GM18870 (cell line): Measurements from ENCODE around the gene CCL1.
"Not testable (repeated sequence)": the region's sequence is repeated elsewhere in the genome, so short reads cannot be mapped to it uniquely, and the experiment has no call there.

Experiments used
- ATAC-seq: cut with Tn5 transposase; IDR thresholded peaks from one replicate; pipeline ENCODE4 v1.9.1; 2021; ENCODE audit warnings: moderate library complexity; ENCODE audit not compliant: unreplicated experiment

Gene CCL1

DNA sequence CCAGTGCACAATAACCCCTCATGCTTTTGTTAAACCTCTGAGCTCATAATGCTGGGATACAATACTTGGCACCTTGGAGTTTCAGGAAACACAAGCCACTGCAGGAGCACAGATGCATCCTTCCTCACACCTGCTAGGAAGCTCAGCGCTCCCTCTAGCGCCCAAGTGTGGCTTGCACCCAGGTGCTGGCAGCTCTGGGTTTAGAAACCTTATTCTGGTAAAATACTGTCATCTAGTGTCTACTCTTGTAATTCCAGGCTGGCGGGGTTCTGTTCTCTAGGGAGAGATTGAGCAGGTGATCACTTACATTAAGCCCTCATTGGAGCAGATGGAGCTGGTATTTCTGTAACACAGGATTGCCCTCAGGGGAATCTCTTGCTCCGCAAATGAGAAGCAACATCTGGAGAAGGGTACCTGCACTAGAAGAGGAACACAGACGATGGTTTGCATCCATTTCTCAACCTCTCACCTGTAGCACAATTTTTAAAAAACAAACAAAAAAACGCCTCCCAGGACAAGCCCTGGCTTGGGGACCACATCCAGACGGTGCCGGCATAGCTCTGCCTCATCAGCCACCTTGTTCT, 1.5 kb downstream of the CCL1 start:
- ATAC-seq = no peak

DNA sequence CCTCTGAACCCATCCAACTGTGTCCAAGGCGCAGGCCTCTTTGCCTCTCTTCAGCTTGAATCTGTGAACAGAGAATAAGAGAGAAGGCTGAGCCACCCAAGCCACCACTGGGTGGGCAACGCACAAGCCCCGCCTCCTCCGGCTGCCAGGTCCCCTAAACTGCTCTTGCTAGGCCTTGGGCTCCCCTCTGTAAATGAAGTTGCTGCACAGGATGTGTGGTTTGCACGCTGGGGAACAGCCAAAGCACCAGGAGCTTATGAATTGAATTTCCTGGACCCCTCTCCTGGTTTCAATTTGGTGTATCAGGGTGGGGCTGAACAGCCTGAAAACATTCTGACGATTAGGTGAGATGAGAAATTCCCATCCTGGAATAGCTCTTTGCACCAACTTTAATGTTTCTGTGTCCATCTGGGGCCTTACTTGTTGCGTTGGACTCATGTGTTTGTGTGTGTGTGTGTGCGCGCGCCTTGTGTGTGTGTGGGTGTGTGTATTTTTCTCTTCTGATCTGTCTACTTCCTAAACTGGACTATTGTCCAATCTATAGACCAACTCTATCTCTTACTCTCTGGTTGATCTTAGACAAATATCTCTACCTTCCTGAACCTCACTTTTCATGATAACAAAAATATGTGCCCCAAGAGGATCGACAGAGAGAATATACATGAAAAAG, 2.3 kb downstream of the CCL1 start:
- no peak for ATAC-seq

DNA sequence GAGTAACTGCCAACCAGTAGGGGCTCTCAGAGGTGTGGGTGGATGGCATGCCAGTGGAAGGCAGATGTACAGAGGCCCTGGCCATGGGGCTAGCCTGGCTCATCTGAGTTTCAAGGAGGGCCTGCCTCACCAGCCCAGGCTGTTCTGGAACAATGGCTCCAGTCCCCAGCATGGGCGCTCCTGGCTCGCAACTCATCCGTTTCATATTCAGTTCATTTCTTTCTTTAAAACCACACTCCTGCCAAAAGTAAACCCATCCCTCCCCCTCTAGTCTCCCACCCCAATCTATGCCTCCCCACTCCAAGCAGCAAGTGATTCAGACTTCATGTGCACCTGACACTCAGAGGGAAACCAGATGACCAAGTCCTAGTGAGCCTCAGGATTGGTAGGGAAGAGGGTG, 4.4 kb downstream of the CCL1 start:
- no peak for ATAC-seq

DNA sequence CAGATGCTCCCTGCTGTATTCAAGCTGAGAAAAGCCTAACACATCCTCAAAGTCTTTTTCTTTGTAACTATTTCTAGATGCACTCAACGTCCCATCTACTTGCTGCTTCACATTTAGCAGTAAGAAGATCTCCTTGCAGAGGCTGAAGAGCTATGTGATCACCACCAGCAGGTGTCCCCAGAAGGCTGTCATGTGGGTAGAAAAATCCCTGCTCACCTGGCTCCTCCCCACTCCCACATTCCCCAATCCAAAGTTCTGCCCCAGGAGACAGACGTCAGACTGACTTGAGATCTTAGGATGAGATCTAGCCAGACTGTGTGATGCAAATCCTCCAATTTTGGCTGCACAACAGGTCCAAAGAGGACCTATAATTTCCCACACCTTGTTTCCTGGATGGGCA, 5.6 kb downstream of the CCL1 start:
- ATAC-seq = no peak

DNA sequence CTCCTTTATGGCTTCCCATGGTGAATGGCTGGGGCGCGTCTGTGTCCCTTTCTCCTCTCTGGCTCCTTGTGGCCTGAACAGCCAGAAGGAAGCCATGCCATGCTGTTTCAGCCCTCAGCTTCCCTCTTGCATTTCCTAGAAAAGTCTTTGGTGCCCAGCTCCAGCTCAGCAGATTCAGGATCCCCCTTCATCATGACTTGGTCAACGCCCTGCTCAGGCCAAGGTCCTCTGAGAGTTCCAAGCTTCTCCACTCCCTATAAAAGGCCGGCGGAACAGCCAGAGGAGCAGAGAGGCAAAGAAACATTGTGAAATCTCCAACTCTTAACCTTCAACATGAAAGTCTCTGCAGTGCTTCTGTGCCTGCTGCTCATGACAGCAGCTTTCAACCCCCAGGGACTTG, 6.8 kb downstream of the CCL1 start, which contains the start of gene CCL13:
TSS of gene CCL13 (plus strand) at position 287 of the 400 bp plus-strand sequence. CDS start at position 334, 47 bp downstream.
- no peak for ATAC-seq

DNA sequence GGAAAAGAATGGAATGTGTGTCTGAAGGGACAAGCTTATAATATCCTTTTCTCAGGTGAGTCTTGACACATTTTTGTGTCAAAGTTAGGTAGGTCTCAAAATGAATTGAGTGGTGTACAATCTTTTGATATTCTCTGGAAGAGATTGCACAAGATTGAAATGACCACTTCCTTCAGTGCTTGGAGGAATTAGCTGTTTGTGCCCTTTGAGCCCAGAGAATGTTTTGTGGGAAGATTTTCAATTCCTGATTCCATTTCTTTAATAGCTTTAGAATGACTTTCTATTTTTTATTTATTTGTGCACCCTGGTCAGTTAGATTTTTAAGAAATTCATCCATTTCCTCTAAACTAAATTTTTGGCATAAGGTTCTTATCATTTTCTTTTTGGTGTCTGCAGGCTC, 8.4 kb downstream of the CCL1 start:
- no peak for ATAC-seq

DNA sequence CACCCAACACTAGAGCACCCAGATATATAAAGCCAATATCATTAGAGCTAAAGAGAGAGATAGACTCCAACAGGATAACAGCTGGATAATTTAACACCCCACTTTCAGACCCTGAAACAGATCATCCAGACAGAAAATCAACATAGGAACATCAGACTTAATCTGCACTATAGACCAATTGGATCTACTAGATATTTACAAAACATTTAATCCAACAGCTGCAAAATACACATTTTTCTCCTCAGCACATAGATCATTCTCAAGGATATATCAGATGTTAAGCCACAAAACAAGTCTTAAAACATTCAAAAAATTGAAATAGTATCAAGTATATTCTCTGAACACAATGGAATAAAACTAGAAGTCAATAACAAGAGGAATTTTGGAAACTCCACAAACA, 10.8 kb downstream of the CCL1 start:
- ATAC-seq = no peak

DNA sequence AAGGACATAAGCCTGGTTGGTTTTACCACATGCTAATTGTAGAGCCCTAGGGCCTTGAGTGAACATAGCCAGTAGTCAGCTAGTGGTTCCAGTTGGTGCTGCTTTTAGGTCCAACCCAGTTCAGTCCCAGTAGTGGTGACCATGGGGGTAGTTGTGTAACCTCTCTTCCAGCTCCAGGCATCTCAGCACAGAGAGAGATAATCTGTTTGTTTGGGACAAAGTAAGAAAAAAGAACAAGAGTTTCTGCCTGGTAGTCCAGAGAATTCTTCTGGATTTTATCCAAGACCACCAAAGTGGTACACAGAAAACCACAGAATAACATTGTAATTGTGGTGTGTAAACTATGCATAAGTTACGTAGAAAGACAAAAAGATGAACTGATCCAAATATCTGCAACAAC, 11.9 kb downstream of the CCL1 start:
- ATAC-seq = no peak

DNA sequence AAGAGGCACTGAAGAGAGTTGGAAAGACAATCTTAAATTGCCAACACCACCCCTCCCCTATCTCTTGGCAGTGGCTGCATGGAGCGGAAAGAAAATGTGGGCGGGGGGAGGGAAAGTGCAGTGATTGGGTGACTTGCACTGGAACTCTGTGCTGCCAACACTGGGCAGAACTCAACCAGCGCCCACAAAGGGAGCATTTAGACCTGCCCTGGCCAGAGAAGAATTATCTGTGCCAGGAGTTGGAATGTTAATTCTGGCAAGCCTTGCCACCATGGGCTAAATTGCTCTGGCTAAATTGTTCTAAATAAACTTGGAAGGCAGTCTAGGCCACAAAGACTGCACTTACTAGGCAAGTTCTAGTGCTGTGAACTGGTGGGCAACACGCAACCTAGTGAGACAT, 13.3 kb downstream of the CCL1 start:
- no peak for ATAC-seq

DNA sequence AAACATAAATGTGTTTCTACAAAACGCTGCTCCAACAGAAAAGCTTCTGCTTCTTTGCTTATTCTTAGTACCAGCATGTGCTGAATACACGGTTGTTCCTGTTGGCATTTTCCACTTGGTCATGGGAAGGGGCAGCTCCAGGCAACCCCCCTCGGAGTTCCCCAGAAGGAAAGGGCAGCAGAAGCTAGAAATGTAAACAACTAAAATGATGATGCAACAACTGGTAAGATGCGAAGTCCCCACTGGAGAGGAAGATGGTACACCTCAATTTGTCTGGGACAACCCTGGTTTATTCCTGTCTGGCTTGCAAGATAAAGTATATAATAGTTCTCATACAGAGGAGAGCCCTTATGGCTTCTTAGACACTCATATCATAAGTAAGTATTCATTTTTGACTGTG, 16.0 kb downstream of the CCL1 start:
- ATAC-seq = no peak

DNA sequence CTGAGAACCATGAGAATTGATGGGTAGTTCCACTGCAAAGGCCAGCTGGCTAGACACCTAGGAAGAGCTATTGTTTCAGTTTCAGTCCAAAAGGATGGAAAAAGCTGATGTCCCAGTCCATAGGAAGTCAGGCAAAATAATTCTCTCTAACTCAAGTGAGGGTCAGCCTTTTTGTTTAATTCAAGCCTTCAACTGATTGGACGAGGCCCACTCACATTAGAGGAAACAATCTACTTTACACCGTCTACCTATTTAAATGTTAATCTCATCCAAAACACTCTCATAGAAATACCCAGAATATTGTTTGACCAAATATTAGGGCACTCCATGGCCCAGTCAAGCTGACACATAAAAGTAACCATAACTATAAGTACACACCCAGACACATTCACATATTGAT, 21.1 kb downstream of the CCL1 start:
- ATAC-seq = no peak

DNA sequence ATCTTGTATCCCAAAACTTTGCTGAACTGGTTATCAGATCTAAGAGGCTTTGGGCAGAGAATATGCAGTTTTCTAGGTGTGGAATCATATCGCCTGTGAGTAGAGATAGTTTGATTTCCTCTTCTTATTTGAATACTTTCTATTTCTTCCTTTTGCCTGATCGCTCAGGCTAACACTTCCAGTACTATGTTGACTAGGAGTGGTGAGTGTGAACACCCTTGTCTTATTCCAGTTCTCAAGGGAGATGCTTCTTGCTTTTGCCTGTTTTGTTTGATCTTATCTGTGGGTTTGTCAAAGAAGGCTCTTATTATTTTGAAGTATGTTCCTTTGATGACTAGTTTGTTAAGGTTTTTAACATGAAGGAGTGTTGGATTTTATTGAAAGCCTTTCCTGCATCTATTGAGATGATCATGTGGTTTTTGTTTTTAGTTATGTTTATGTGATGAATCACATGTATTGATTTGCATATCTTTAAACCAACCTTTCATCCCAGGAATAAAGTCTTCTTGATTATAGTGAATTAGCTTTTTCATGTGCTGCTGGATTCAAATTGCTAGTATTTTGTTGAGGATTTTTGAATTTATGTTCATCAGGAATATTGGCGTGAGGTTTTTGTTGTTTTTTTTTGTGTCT, 23.8 kb downstream of the CCL1 start:
- no peak for ATAC-seq

DNA sequence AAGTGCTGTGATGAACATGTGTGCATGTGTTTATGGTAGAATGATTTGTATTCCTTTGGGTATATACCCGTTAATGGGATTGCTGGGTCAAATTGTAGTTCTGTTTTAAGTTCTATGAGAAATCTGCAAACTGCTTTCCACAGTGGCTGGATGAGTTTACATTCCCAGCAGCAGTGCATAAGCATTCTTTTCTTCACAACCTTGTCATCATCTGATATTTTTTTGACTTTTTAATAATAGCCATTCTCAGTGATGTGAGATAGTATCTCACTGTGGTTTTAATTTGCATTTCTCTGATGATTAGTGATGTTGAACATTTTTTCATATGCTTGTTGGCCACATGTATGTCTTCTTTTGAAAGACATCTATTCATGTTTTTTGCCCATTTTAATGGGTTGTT, 25.3 kb downstream of the CCL1 start:
- no peak for ATAC-seq

DNA sequence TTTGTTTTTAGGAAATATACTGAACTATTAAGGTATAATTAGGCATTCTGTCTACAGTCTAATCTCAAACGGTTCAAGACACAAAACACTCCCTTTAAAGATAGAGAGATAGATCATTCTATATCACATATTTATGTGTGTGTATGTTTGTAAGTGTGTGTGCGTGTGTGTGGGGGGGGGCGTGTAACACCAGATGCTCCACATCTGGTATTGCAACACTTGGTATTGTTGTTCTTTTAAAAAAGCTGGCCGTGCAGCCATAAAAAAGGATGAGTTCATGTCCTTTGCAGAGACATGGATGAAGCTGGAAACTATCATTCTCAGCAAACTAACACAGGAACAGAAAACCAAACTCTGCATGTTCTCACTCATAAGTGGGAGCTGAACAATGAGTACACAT, 35.5 kb downstream of the CCL1 start:
- ATAC-seq = not testable (repeated sequence)

DNA sequence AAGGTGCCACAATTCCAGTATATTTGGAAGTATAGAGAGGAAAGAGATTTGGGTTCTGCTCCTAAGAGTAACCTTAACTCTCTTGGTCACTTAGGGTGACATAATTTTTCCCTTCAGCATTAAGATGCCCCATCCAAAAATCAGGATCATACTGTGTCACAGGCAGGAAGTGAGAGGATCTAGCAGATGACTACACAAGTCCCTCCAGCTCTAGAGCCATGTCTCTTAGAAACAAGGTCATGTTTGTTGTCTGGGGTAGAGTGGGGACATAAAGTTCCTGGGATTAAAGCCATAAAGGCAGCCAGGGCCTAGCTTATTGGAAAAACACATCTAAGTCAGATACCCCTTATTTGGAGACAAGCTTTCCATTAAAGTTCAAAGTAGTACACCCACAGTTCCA, 41.1 kb downstream of the CCL1 start:
- ATAC-seq = no peak

DNA sequence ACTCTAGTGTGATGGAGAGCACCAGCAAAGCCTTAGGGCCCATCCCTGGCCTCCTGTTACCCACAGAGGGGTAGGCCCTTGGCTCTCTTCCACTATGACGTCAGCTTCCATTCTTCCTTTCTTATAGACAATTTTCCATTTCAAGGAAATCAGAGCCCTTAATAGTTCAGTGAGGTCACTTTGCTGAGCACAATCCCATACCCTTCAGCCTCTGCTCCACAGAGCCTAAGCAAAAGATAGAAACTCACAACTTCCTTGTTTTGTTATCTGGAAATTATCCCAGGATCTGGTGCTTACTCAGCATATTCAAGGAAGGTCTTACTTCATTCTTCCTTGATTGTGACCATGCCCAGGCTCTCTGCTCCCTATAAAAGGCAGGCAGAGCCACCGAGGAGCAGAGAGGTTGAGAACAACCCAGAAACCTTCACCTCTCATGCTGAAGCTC, 44.0 kb downstream of the CCL1 start, which contains the start of gene CCL8:
TSS of gene CCL8 (plus strand) at position 397 of the 445 bp plus-strand sequence. CDS start 67 bp downstream, outside the sequence.
- ATAC-seq = no peak

DNA sequence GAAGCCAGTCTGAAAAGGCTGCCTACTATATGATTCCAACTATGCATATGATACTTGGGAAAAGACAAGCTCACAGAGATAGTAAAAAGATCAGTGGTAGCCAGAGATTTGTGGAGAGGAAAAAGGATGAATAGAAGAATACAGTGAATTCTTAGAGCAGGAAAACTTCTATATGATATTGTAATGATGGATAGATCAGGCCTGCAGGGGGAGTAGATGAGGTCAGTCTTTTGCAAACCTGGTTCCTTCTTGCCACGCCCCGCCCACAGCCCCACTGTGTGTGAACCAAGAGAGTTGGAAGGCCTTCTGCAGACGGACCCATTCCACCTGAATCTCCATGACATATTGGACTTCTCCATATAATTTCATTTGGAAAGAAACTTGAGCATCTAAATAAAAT, 44.6 kb downstream of the CCL1 start:
- no peak for ATAC-seq

DNA sequence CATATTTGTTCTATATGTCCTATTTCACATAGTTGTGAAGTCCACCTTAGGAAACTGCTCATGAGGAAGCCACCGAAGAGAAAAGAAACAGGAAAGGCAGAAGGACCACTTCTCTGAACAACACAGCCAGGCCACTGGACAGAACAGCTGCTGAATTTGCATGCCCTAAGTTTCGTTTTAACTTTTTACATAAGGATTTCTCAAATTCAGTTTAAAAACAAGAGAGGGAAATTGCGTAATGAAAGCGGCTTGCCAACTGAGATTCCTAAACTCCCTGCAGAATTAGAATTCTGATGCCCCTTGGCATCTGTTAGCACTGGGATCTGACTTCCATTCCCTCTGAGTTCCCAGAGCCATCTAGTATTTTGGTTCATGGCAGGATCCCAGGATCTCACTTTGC, 48.8 kb downstream of the CCL1 start:
- no peak for ATAC-seq

DNA sequence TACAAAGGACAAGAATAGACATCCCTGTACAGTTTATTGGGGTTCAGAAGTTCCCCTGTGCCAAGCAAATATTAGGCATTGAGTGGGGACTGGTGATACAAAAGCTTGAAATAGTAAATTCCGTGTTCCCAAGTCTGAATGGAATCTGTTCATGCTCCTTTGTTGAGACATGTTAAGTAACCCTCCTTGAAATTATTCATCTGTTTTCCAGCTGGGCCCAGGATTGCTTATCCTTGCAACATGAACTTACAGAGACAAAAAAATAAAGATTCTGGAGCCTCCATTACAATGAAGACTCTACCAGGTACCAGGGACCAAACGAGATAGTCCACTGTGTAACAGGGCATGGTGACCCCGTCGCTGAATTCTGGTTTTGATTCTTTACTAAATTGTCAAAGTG, 49.9 kb downstream of the CCL1 start:
- ATAC-seq = no peak

DNA sequence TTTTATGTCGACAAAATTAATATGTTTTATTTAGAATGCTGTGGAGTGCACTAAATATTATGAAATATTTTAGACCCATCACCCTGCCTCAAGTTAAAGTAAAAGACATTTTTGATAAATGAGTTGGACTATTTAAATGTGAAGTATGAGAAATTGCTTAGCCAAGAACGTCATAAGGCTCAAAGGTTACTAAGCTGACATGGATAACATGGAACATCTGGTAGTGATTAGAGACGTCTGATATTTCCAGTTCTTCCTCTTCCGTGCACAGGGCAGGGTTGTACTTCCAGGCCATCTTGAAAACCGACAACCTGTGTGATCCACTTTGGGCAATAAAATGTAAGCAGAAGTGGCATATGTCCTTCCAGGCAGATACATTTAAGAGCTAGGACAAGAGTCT, 51.0 kb downstream of the CCL1 start:
- ATAC-seq = no peak

DNA sequence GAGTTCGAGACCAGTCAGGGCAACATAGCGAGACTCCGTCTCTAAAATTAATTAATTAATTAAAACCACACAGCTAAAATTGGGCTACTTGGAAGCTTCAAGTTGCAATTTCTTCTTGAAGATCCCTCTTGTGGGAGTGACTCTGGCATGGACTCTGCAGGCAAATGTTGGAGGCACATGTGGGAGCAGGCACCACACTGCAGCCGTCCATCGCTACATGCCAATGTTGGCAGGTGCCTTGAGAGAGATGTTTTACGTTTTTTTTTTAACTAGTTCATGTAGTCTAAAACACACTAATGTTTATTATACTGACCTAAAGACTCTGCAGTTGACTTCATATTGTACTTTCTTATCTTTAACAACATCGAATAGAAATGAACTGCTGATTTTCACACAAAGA, 51.7 kb downstream of the CCL1 start:
- no peak for ATAC-seq
